ENCODE results near the gene CAB39.

The CAB39 gene

GRCh38 chr2:230758566-230759480, 46.2 kb downstream of the CAB39 start:
- no peak overlapping the region for H3K4me3 ChIP-seq (ENCODE audit: low read depth, low read length)
- peak overlapping the region; percentile 53 for H3K27ac ChIP-seq
- H3K27me3 ChIP-seq (replicated peaks): no peaks in the 10 kb centered on the region
- peaks cover 5% of the 10 kb centered on the region for H3K36me3 ChIP-seq (replicated peaks)
- in situ Hi-C loops (cut with HindIII; ENCODE audit: low pct_ligation_motif_present, low sequenced_read_pairs): no loop called here
- DNase-seq: peak; percentile 29
- no peak for TF ChIP-seq CTCF (IDR thresholded peaks at IDR 0.05; ENCODE audit: low read depth, low read length, missing control alignments)

DNA sequence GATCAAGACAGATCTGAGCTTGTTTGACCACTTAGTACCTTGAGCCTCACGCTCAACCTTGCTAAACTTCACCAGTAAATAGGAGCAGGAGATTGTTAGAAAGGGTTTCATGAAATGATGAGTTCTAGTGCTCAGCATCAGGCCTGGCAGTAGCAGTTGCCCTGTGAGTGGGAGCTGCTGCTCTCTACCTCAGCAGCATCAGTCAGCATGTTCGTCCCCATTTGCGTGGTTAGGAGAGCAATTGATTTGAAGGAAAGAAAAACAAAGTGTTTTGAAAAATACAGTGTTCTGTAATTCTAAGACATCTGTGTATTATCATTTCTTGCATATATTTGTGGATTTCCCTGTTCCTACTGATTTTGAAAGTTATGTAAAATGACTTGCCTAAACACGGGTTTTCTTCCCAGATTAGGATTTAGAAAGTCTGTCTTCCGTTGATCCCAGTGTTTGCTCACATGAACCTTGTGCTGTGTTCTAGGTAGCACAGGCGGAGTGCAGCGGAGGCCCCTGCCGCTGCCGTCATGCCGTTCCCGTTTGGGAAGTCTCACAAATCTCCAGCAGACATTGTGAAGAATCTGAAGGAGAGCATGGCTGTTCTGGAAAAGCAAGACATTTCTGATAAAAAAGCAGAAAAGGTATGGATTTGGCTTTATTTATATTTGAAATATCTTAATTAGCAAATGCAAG, 47.0 kb downstream of the CAB39 start:
- Histone ChIP-seq H3K27me3 (replicated peaks) (no peaks in the 10 kb centered on the region), H3K27ac (peak overlapping the region; percentile 53), H3K36me3 (replicated peaks) (peaks cover 5% of the 10 kb centered on the region), H3K4me3 (ENCODE audit: low read depth, low read length) (no peak overlapping the region)
- DNase-seq: no peak
- in situ Hi-C loops (cut with HindIII; ENCODE audit: low pct_ligation_motif_present, low sequenced_read_pairs): no loop called here
- no peak for TF ChIP-seq CTCF (IDR thresholded peaks at IDR 0.05; ENCODE audit: low read depth, low read length, missing control alignments)

GRCh38 chr2:230761704-230762103, 49.1 kb downstream of the CAB39 start:
- H3K27me3 ChIP-seq (replicated peaks): no peaks in the 10 kb centered on the region
- DNase-seq: no peak
- no peak overlapping the region for H3K27ac ChIP-seq
- no peak for TF ChIP-seq CTCF (IDR thresholded peaks at IDR 0.05; ENCODE audit: low read depth, low read length, missing control alignments)
- no peak overlapping the region for H3K4me3 ChIP-seq (ENCODE audit: low read depth, low read length)
- in situ Hi-C loops (cut with HindIII; ENCODE audit: low pct_ligation_motif_present, low sequenced_read_pairs): no loop called here
- H3K36me3 ChIP-seq (replicated peaks): peaks cover 5% of the 10 kb centered on the region

DNA sequence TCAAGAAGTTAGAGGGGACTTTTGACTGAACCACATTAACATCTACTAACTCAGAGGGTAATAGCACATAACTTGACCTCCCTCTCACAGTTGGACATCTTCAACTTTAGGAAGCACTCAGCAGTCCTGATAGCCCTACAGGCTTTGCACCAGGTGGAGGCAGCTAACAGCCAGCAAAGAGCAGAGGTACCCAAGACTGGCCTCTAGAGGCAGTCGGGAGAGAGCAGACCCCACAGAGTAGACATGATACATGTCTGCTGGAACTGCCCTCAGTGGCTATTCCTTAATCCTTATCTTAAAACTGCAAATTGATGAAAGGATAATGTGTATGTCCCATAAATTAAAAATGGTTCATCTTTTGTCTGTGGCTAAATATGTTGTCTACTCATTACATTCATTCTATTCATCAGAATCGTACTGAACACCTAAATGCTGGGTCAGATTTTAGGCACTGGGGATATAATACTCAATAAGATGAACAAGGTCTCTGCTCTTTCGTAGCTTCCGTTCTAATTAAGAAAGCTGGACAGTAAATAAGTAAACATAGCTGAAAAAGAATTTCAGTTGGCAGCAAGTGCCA, 49.8 kb downstream of the CAB39 start:
- no peak overlapping the region for H3K27ac ChIP-seq
- no peaks in the 10 kb centered on the region for H3K27me3 ChIP-seq (replicated peaks)
- H3K36me3 ChIP-seq (replicated peaks): peaks cover 5% of the 10 kb centered on the region
- in situ Hi-C loops (cut with HindIII; ENCODE audit: low pct_ligation_motif_present, low sequenced_read_pairs): no loop called here
- no peak overlapping the region for H3K4me3 ChIP-seq (ENCODE audit: low read depth, low read length)
- DNase-seq: peak; percentile 43
- TF ChIP-seq CTCF (IDR thresholded peaks at IDR 0.05; ENCODE audit: low read depth, low read length, missing control alignments): peak; percentile 87

DNA sequence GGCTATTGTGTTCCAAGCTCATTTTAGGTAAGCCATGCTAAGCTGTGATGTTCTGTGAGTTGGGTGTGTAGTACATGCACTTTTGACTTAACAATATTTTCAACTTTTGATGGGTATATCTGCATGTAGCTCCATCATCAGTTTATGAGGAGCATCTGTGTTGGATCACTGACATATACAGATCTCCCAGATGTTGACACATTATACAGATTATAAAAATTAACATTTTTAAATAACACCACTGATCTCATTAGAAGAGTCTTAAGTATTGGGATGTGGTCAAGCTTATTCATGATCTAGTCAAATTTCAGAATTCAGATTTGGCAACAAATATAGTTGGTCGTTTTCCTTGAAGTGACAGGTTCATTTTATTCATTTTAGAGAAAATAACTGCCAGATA, 51.7 kb downstream of the CAB39 start:
- in situ Hi-C loops (cut with HindIII; ENCODE audit: low pct_ligation_motif_present, low sequenced_read_pairs): no loop called here
- H3K36me3 ChIP-seq (replicated peaks): peaks cover 5% of the 10 kb centered on the region
- TF ChIP-seq CTCF (IDR thresholded peaks at IDR 0.05; ENCODE audit: low read depth, low read length, missing control alignments): no peak
- DNase-seq: no peak
- no peak overlapping the region for H3K27ac ChIP-seq
- H3K4me3 ChIP-seq (ENCODE audit: low read depth, low read length): no peak overlapping the region
- H3K27me3 ChIP-seq (replicated peaks): no peaks in the 10 kb centered on the region
